ENCODE data around the gene HRG. TPM values are rescaled to one million over a fixed set of nuclear protein-coding genes. Genes with fewer than 3 reads are reported as not detected.

HRG gene
- total RNA-seq, 4 donors from 2014 or later, result not detected

DNA sequence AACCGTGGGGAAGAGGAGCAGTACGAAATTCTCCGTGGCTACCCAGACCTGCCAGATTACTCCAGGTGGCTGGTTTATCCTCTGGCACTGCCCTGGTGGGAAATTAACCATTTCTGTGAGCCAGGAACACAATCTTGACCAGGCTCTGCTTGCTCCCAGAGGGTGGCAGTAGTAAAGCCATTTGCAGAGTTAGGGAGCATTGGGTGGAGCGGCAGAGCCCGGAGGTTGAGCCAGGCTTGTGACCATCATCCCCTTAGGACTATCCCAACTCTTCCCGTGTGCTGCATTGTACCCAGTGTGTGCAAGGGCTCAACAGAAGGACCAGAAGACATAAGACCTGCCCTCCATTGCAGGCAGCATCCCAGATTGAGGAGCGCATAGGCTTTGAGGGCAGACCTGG is 56.6 kb downstream of the HRG start:
- no peaks in the 10 kb centered on the region for H3K27me3 ChIP-seq
- no peak for TF ChIP-seq POLR2A (IDR thresholded peaks at IDR 0.05)
- TF ChIP-seq, protein P1, sequence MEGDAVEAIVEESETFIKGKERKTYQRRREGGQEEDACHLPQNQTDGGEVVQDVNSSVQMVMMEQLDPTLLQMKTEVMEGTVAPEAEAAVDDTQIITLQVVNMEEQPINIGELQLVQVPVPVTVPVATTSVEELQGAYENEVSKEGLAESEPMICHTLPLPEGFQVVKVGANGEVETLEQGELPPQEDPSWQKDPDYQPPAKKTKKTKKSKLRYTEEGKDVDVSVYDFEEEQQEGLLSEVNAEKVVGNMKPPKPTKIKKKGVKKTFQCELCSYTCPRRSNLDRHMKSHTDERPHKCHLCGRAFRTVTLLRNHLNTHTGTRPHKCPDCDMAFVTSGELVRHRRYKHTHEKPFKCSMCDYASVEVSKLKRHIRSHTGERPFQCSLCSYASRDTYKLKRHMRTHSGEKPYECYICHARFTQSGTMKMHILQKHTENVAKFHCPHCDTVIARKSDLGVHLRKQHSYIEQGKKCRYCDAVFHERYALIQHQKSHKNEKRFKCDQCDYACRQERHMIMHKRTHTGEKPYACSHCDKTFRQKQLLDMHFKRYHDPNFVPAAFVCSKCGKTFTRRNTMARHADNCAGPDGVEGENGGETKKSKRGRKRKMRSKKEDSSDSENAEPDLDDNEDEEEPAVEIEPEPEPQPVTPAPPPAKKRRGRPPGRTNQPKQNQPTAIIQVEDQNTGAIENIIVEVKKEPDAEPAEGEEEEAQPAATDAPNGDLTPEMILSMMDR (IDR thresholded peaks at IDR 0.05), result peak in 2 of 6 experiments; percentile 22 to 31
- intact Hi-C loops (cut with DNase I), result no loop called here

DNA sequence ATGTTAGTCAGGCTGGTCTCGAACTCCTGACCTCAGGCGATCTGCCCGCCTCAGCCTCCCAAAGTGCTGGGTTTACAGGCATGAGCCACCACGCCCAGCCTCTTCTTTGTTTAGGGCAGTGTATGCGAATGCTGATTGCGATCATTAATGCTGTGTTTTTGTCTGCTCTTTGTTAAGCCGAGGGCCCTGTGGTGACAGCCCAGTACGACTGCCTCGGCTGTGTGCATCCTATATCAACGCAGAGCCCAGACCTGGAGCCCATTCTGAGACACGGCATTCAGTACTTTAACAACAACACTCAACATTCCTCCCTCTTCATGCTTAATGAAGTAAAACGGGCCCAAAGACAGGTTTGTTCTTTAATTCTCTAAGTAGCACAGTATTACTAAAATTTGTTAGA is 59.1 kb downstream of the HRG start:
- intact Hi-C loops (cut with DNase I), result no loop called here
- no peak for DNase-seq
- no peak for TF ChIP-seq POLR2A (IDR thresholded peaks at IDR 0.05)
- TF ChIP-seq, protein P1 (IDR thresholded peaks at IDR 0.05), result no peak
- 87 to 91% methylated on average over 11 to 12 of the region's 12 CpGs for WGBS, 2 donors
- Histone ChIP-seq H3K4me1 (peaks cover 0 to 5% (median 0%) of the 10 kb centered on the region in 3 donors), H3K27me3 (peaks cover 0 to 3% (median 0%) of the 10 kb centered on the region in 4 donors), H3K4me3 (no peak overlapping the region), H3K9me3 (no peaks in the 10 kb centered on the region), H3K36me3 (no peaks in the 10 kb centered on the region), H3K27ac (no peak overlapping the region)

More for the DNA sequence above, 56.6 kb downstream of the HRG start:
- Histone ChIP-seq H3K4me1 (peaks cover 0 to 5% (median 0%) of the 10 kb centered on the region in 3 donors), H3K27ac (no peak overlapping the region), H3K9me3 (no peaks in the 10 kb centered on the region), H3K4me3 (no peak overlapping the region), H3K36me3 (no peaks in the 10 kb centered on the region)
- WGBS, 2 donors, result 35 to 36% methylated on average over 6 of the region's 7 CpGs
- DNase-seq, result no peak

Small RNA genes within 50 kb of the gene (small RNA-seq; reads per million reads assigned to genes)
- gene RF00017, result 0 reads per million in 4 donors

Other genes with a start within 250 kb of the HRG start
- gene CRYGS, start 121.6 kb upstream of the HRG start, total RNA-seq, result 1 to 10 TPM in 3 of 4 donors, under 1 TPM in 1; 0.26 to 2.7 (median 1.6) TPM
- 10 to 100 TPM in 1 of 4 donors, 1 to 10 TPM in 3; 6.9 to 10.5 (median 7.9) TPM for gene TBCCD1, start 98.7 kb upstream of the HRG start, total RNA-seq
- gene DNAJB11, start 95.3 kb upstream of the HRG start, total RNA-seq, result 10 to 100 TPM; 39.5 to 65.3 (median 47.3) TPM
- gene AHSG, start 53.0 kb upstream of the HRG start, total RNA-seq, result not detected
- 10 to 100 TPM in 1 of 4 donors, 1 to 10 TPM in 1, under 1 TPM in 2; 0.26 to 23.3 (median 5.0) TPM for gene FETUB, start 25.6 kb upstream of the HRG start, total RNA-seq
- gene KNG1, start 51.3 kb downstream of the HRG start, total RNA-seq, result not detected
- 100 to 1,000 TPM; 172 to 363 (median 205) TPM for gene EIF4A2, start 117.6 kb downstream of the HRG start, total RNA-seq
- 10 to 100 TPM in 3 of 4 donors, 1 to 10 TPM in 1; 6.6 to 23.5 (median 15.9) TPM for gene RFC4, start 140.5 kb downstream of the HRG start, total RNA-seq
- not detected for gene ADIPOQ, start 176.7 kb downstream of the HRG start, total RNA-seq

Measured in esophagus squamous epithelium (tissue), 5 donors.